Neural cell (in vitro differentiated cells): ENCODE results near the gene TMEM205.
"Not testable (repeated sequence)": the region's sequence is repeated elsewhere in the genome, so short reads cannot be mapped to it uniquely, and the experiment has no call there.

Source experiments
- POLR2AphosphoS5 ChIP-seq: IDR thresholded peaks from 2 replicates; pipeline ENCODE4 v1.6.1; 2012
- SMC3 ChIP-seq: fragments of 450-650 bp; conservative IDR thresholded peaks from 2 replicates; pipeline ENCODE4 v1.6.1; 2014; ENCODE audit warnings: antibody characterized with exemption, mild to moderate bottlenecking, moderate library complexity; ENCODE audit not compliant: poor library complexity
- TF ChIP-seq, protein P1 (sequence below): fragments of 450-650 bp; IDR thresholded peaks from 2 replicates; pipeline ENCODE4 v1.5.1; 2014; ENCODE audit warnings: antibody characterized with exemption, mild to moderate bottlenecking, moderate library complexity; ENCODE audit not compliant: poor library complexity, severe bottlenecking

DNA sequence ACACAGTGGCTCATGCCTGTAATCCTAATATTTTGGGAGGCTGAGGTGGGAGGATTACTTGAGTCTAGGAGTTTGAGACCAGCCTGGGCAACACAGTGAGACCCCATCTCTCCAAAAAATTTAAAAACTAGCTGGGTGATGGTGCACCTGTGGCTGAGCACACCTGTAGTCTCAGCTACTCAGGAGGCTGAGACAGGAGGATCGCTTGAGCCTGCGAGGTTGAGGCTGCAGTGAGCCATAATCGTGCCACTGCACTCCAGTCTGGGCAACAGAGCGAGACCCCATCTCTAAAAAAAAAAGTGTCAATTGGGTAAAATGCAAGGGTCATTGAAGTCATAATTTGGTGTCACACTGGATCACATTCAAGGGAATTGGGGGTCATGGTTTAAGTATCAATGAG lies 8.0 kb upstream of the TMEM205 start:
- TF ChIP-seq, protein P1, sequence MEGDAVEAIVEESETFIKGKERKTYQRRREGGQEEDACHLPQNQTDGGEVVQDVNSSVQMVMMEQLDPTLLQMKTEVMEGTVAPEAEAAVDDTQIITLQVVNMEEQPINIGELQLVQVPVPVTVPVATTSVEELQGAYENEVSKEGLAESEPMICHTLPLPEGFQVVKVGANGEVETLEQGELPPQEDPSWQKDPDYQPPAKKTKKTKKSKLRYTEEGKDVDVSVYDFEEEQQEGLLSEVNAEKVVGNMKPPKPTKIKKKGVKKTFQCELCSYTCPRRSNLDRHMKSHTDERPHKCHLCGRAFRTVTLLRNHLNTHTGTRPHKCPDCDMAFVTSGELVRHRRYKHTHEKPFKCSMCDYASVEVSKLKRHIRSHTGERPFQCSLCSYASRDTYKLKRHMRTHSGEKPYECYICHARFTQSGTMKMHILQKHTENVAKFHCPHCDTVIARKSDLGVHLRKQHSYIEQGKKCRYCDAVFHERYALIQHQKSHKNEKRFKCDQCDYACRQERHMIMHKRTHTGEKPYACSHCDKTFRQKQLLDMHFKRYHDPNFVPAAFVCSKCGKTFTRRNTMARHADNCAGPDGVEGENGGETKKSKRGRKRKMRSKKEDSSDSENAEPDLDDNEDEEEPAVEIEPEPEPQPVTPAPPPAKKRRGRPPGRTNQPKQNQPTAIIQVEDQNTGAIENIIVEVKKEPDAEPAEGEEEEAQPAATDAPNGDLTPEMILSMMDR: not testable (repeated sequence)
- TF ChIP-seq POLR2AphosphoS5, SMC3: not testable (repeated sequence)
